Stimulated activated naive CD8-positive, alpha-beta T cell treated with anti-CD3 and anti-CD28 coated beads, Interleukin-15, amount 100 ng/mL, for 72 hours (primary cell): ENCODE data around the gene NUDCD3.
"Not testable (repeated sequence)": the region's sequence is repeated elsewhere in the genome, so short reads cannot be mapped to it uniquely, and the experiment has no call there.

Source experiments
- ATAC-seq: fragments of 150-1000 bp; cut with Tn5 transposase; 2 replicates; pipeline ENCODE4 v1.10.0; 2021; ENCODE audit warnings: mild to moderate bottlenecking, moderate library complexity
- DNase-seq, 2 donors: peaks; one replicate each; pipeline ENCODE4 v3.0.0; 2021 to 2022
- H3K27ac Mint-ChIP-seq, 2 donors: one replicate each; pipeline ENCODE4 v1.8.0; 2022; ENCODE audit warnings: mild to moderate bottlenecking in 2 of 2, mixed read lengths in 2 of 2, moderate library complexity in 2 of 2
- H3K27me3 Mint-ChIP-seq: one replicate; pipeline ENCODE4 v1.8.0; 2022; ENCODE audit warnings: mixed read lengths
- H3K4me1 Mint-ChIP-seq: one replicate; pipeline ENCODE4 v1.8.0; 2022; ENCODE audit warnings: mild to moderate bottlenecking, mixed read lengths
- H3K4me3 Mint-ChIP-seq, 2 donors: one replicate each; pipeline ENCODE4 v1.8.0; 2022; ENCODE audit warnings: mild to moderate bottlenecking in 2 of 2, mixed read lengths in 2 of 2, moderate library complexity in 1 of 2
- H3K9me3 Mint-ChIP-seq, 2 donors: one replicate each; pipeline ENCODE4 v1.8.0; 2022; ENCODE audit warnings: mixed read lengths in 2 of 2

Gene NUDCD3

DNA sequence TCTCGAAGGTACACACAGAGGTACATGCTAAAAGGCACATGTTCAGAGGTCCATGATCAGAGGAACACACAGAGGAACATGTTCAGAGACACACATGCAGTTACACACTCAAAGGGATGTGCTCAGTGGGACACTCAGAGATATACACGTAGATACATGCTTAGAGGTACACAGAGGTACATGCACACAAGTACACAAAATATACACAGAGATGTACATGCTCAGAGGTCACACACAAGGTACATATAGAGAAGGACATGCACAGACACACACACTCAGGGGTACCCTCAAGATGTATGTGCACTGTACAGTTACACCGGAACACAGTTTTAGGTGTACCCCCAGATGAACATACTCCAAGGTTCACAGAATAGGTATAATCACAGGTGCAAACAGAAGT is 31.9 kb upstream of the NUDCD3 start:
- Mint-ChIP-seq H3K9me3 (peaks cover 10 to 15% of the 10 kb centered on the region in 2 donors), H3K27me3 (peaks cover 9% of the 10 kb centered on the region), H3K27ac (no peak overlapping the region), H3K4me1 (no peaks in the 10 kb centered on the region), H3K4me3 (no peak overlapping the region)
- ATAC-seq (no peak), DNase-seq (no peak)

DNA sequence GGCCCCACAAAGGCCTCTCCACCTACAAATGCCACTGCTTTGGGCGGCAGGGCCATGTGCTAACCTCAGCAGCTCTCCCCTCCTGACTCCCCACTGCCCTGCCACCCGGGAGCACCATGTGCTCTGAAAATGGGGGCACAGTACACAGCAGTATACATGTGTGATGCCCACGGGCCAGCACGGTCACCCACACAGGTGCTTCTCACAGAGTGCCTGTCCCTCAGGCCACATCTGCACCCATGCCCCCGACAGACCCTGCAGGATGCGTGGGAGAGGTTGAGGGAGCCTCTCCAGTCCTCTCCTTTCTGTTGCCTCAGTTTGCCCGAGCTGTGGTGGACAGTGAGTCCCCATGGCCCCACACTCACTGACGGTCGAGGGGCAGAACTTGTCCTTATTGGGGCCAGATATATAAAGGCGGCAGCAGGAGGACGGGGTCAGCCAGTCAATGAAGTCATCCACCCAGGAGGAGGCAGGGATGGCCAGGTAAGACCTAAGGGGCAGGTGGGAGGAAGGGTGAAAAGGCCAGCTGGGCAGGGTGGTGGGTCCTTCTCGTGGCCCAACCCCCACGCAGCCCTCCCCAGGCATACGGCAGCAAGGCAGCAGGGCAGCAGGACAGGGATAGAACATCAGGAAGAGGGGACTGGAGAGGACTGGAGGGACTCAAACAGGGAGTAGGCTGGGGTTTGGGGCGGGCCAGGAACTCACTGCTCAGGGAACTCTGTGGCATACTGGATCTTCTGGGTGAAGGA is 31.1 kb upstream of the NUDCD3 start:
- H3K27me3 Mint-ChIP-seq: peaks cover 9% of the 10 kb centered on the region
- no peak overlapping the region for H3K4me3 Mint-ChIP-seq
- no peak overlapping the region for H3K27ac Mint-ChIP-seq
- no peak for DNase-seq
- no peak for ATAC-seq
- H3K9me3 Mint-ChIP-seq: peaks cover 10 to 15% of the 10 kb centered on the region in 2 donors
- H3K4me1 Mint-ChIP-seq: no peaks in the 10 kb centered on the region

GRCh38 chr7:44520574-44520973 is 30.1 kb upstream of the NUDCD3 start:
- peaks cover 10 to 15% of the 10 kb centered on the region in 2 donors for H3K9me3 Mint-ChIP-seq
- no peak for ATAC-seq
- DNase-seq: no peak
- H3K4me1 Mint-ChIP-seq: no peaks in the 10 kb centered on the region
- H3K4me3 Mint-ChIP-seq: no peak overlapping the region
- peaks cover 9% of the 10 kb centered on the region for H3K27me3 Mint-ChIP-seq
- no peak overlapping the region for H3K27ac Mint-ChIP-seq

GRCh38 chr7:44519546-44519945 is 29.1 kb upstream of the NUDCD3 start:
- peaks cover 9% of the 10 kb centered on the region for H3K27me3 Mint-ChIP-seq
- H3K27ac Mint-ChIP-seq: no peak overlapping the region
- peaks cover 5 to 9% of the 10 kb centered on the region in 2 donors for H3K9me3 Mint-ChIP-seq
- H3K4me3 Mint-ChIP-seq: no peak overlapping the region
- no peak for DNase-seq
- no peaks in the 10 kb centered on the region for H3K4me1 Mint-ChIP-seq
- ATAC-seq: no peak

DNA sequence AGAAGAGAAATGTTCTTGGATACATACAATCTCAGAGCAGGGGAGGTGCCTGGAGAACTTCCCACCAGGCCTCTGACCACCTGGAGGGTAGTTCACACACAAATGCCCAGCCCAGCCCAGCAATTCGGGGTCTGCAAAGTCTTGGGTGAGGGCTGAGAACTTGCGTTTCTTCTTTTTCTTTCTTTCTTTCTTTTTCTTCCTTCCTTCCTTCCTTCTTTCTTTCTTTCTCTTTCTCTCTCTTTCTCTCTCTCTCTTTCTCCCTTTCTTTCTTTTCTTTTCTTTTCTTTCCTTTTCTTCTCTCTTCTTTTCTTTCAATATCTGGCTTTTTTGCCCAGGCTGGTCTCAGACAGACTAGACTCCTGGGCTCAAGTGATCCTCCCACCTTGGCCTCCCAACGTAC is 28.3 kb upstream of the NUDCD3 start:
- ATAC-seq (no peak), DNase-seq (no peak)
- peaks cover under 1% of the 10 kb centered on the region in 2 donors for H3K9me3 Mint-ChIP-seq
- no peaks in the 10 kb centered on the region for H3K4me1 Mint-ChIP-seq
- no peak overlapping the region for H3K27ac Mint-ChIP-seq
- H3K4me3 Mint-ChIP-seq: no peak overlapping the region
- H3K27me3 Mint-ChIP-seq: peaks cover 9% of the 10 kb centered on the region

GRCh38 chr7:44517175-44517574 is 26.7 kb upstream of the NUDCD3 start:
- ATAC-seq (no peak), DNase-seq (no peak)
- Mint-ChIP-seq H3K27me3 (peaks cover 12% of the 10 kb centered on the region), H3K4me3 (no peak overlapping the region), H3K4me1 (no peaks in the 10 kb centered on the region), H3K9me3 (no peaks in the 10 kb centered on the region), H3K27ac (no peak overlapping the region)

GRCh38 chr7:44515590-44516268 is 25.3 kb upstream of the NUDCD3 start:
- ATAC-seq (no peak), DNase-seq (no peak)
- Mint-ChIP-seq H3K27me3 (peaks cover 8% of the 10 kb centered on the region), H3K9me3 (no peaks in the 10 kb centered on the region), H3K4me3 (no peak overlapping the region), H3K4me1 (no peaks in the 10 kb centered on the region), H3K27ac (peak overlapping the region in 1 of 2 donors; percentile 49)

DNA sequence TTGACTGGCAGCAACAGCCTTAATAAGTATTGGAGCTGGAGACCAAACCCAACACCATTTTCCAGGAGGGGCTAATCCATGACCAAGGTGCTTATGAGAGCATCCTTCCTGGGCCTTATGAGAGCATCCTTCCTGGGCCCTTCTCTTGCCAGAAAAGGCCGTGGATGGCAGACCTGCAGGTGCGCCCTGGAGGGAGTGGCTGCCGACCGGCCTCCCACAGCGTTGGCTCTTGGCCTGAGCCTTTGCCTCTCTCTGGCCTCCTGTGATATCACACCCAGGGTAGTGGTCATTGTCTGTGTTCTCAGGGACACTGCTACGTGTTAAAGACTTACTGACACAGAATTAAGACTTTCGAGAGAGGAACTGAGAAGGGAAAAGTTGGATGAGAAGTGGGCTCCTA is 22.3 kb upstream of the NUDCD3 start:
- peaks cover 11% of the 10 kb centered on the region for H3K4me1 Mint-ChIP-seq
- H3K4me3 Mint-ChIP-seq: no peak overlapping the region
- DNase-seq (no peak), ATAC-seq (no peak)
- H3K9me3 Mint-ChIP-seq: peaks cover 8 to 11% of the 10 kb centered on the region in 2 donors
- peaks cover 8% of the 10 kb centered on the region for H3K27me3 Mint-ChIP-seq
- H3K27ac Mint-ChIP-seq: no peak overlapping the region

DNA sequence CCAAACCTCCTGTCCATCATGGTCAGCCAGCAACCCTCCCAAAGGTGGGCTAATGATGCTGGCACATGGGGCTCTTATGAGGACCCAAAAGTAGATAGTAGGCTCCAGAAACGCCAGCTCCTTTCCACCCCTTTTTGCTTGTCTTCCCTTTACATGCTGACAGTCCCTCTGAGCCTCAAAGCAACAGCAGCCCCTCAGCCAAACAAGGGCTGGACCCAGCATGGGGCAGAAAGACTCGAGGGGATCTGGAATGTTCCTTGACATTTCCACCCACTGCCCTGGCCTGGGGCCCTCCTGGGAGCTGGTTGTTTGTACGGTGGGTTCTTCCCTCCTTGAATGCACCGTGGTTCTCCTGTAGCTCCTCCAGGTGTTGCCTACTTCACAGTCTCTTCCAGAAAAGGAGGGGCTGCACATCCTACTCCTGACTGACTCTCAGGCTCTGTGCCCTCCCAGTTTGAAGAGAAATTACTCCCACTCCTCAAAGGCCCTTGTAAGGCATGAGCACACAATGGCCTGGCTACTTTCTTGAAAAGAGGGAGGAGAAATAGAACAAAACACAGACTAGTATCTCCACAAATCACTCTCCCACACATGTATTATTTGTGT is 21.5 kb upstream of the NUDCD3 start:
- H3K27me3 Mint-ChIP-seq: peaks cover 8% of the 10 kb centered on the region
- DNase-seq (no peak), ATAC-seq (no peak)
- H3K9me3 Mint-ChIP-seq: peaks cover 13 to 15% of the 10 kb centered on the region in 2 donors
- no peak overlapping the region for H3K4me3 Mint-ChIP-seq
- H3K4me1 Mint-ChIP-seq: peaks cover 11% of the 10 kb centered on the region
- H3K27ac Mint-ChIP-seq: no peak overlapping the region

DNA sequence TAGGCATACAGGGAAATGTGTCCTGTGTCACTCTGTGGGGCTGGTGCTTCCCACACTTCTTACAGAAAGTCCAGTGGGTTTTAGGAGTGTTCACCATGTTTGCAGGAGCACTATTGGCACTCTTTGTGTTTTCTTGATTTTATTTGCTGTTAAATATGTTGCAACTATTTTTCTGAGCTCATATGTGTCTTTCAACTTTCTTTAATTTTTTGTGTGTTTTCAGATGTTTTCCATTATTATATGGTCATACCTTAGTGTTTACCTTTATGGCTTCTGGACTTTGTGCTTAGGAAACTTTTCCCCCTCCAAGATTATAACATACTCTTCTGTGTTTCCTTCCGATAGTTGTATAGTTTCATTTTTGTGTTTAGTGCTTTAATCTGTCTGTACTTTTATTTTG is 20.8 kb upstream of the NUDCD3 start:
- no peak overlapping the region for H3K4me3 Mint-ChIP-seq
- no peak overlapping the region for H3K27ac Mint-ChIP-seq
- peaks cover 8% of the 10 kb centered on the region for H3K27me3 Mint-ChIP-seq
- H3K9me3 Mint-ChIP-seq: peaks cover 20 to 21% of the 10 kb centered on the region in 2 donors
- ATAC-seq (no peak), DNase-seq (no peak)
- peaks cover 11% of the 10 kb centered on the region for H3K4me1 Mint-ChIP-seq

GRCh38 chr7:44508328-44509030 is 18.0 kb upstream of the NUDCD3 start:
- peak; percentile 40 for ATAC-seq
- DNase-seq: no peak
- peak overlapping the region in 1 of 2 donors; percentile 32 for H3K4me3 Mint-ChIP-seq
- H3K27me3 Mint-ChIP-seq: peaks cover 8% of the 10 kb centered on the region
- H3K4me1 Mint-ChIP-seq: peaks cover 11% of the 10 kb centered on the region
- H3K27ac Mint-ChIP-seq: peak overlapping the region in 1 of 2 donors; percentile 8
- H3K9me3 Mint-ChIP-seq: peaks cover 26 to 36% of the 10 kb centered on the region in 2 donors

DNA sequence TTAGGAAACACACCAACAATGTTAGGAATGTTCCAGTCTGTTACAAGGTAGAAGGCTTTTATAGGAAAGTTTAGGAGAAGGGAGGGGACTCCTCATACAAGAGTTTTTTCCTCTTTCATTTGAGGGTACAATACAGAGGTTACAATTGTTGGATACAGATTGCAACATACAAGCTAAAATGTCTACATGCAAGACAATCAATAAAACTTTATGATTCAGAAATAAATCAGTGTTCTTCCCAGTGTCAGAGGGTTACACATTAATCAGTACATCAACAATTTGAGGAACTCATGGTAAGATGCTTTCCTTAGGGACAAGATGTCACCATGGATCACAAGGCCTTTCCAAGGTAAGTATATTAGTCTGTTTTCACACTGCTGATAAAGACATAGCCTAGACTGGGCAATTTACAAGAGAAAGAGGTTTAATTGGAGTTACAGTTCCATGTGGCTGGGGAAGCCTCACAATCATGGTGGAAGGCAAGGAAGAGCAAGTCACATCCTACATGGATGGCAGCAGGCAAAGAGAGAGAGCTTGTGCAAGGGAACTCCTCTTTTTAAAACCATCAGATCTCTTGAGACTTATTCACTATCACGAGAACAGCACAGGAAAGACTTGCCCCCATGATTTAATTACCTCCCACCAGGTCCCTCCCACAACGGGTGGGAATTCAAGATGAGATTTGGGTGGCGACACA is 16.3 kb upstream of the NUDCD3 start:
- Mint-ChIP-seq H3K4me1 (peaks cover 11% of the 10 kb centered on the region), H3K9me3 (peaks cover 26 to 36% of the 10 kb centered on the region in 2 donors)
- not testable (repeated sequence) for DNase-seq, H3K4me3 Mint-ChIP-seq, ATAC-seq, H3K27me3 Mint-ChIP-seq, H3K27ac Mint-ChIP-seq

GRCh38 chr7:44505595-44505994 is 15.1 kb upstream of the NUDCD3 start:
- Mint-ChIP-seq H3K27me3 (no peaks in the 10 kb centered on the region), H3K9me3 (peaks cover 26 to 36% of the 10 kb centered on the region in 2 donors), H3K27ac (no peak overlapping the region), H3K4me1 (peaks cover 11% of the 10 kb centered on the region), H3K4me3 (no peak overlapping the region)
- ATAC-seq (no peak), DNase-seq (no peak)

DNA sequence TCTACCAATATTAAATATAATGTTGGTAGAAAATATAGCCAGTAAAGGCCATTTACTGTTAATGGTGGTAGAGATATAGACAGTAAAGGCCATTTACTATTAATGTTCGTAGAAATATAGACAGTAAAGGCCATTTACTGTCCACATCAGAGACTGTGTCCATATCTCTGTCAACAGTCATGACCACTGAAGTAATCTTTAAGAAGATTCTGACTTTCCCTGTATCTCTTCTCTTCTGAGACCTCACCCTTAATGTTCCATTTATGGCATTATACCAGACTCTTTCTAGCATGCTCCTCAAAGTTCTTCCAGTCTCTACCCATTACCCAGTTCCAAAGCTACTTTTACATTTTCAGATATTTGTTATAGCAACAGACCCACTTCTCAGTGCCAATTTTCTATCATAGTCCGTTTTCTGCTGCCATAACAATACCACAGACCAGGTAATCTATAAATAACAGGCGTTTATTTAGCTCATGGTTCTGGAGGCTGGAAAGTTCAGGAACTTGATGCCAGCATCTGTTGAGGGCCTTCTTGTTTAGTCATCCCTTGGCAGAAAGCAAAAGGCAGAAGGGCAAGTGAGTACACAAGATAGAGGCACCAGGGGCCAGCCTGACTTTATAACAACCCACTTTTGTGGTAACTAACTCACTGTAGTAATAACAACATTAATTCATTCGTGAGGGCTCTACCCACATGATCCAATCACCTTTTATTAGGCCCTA is 7.9 kb upstream of the NUDCD3 start:
- H3K27me3 Mint-ChIP-seq: no peaks in the 10 kb centered on the region
- ATAC-seq (no peak), DNase-seq (no peak)
- no peaks in the 10 kb centered on the region for H3K9me3 Mint-ChIP-seq
- H3K4me3 Mint-ChIP-seq: no peak overlapping the region
- no peaks in the 10 kb centered on the region for H3K4me1 Mint-ChIP-seq
- no peak overlapping the region for H3K27ac Mint-ChIP-seq
